ENCODE data around the gene HIC1. TPM values are rescaled to one million over a fixed set of nuclear protein-coding genes. Genes with fewer than 3 reads are reported as not detected.

HIC1 gene
- polyA plus RNA-seq, 1 of the 3 experiments (the other 2 are of a cell fraction): 6.4 TPM

DNA sequence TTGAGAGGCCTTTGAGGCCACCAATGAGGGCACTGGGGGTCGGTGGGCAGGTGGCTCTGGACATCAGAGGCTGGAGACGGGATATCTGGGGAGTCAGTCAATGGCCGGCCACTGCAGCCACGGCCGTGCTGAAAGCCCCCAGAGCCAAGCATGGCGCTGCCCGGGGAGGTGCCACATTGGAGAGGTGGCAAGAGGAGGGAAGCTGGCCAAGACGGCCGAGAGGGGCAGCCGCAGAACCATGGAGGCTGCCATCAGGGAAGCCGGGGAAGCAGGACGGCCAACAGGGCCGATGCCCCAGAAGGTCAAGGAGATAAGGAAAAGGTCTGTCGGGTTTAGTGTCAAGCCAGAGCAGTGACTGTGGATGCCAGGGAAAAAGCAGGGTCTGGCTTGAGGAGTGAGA is 39.6 kb upstream of the HIC1 start:
- Histone ChIP-seq H3K4me3 (ENCODE audit: low read depth in 2 of 2, low read length in 1 of 2) (no peak overlapping the region), H3K9ac (no peak overlapping the region), H3K4me2 (no peak overlapping the region), H2AFZ (ENCODE audit: low read depth) (no peak overlapping the region), H3K4me1 (ENCODE audit: control insufficient read depth in 1 of 2, insufficient read depth in 2 of 2, low read depth in 1 of 2, low read length in 1 of 2) (no peaks in the 10 kb centered on the region), H3K79me2 (ENCODE audit: insufficient read depth) (no peaks in the 10 kb centered on the region), H3K9me3 (no peaks in the 10 kb centered on the region), H3K9me2 (no peaks in the 10 kb centered on the region), H3F3A (replicated peaks; ENCODE audit: insufficient read depth) (no peaks in the 10 kb centered on the region), H4K20me1 (ENCODE audit: insufficient read depth) (no peaks in the 10 kb centered on the region), H3K36me3 (replicated peaks in 1 of 2; ENCODE audit: control insufficient read depth in 1 of 2, insufficient read depth in 2 of 2, low read length in 1 of 2) (no peaks in the 10 kb centered on the region), H3K27ac (ENCODE audit: low read depth in 2 of 2, low read length in 1 of 2) (no peak overlapping the region), H3K27me3 (ENCODE audit: insufficient read depth) (peaks cover 27% of the 10 kb centered on the region)
- ChIA-PET POLR2A (no interaction called here), CTCF (interaction anchor here (0.6 to 4.9 kb wide), 2 partner anchors 11 to 162 kb away, joined by 3 to 31 read pairs; partner anchors contain the start of gene RTN4RL1)
- TF ChIP-seq, protein P1, sequence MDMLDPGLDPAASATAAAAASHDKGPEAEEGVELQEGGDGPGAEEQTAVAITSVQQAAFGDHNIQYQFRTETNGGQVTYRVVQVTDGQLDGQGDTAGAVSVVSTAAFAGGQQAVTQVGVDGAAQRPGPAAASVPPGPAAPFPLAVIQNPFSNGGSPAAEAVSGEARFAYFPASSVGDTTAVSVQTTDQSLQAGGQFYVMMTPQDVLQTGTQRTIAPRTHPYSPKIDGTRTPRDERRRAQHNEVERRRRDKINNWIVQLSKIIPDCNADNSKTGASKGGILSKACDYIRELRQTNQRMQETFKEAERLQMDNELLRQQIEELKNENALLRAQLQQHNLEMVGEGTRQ (IDR thresholded peaks at IDR 0.05; ENCODE audit: borderline replicate concordance, low read depth, low read length): no peak
- TF ChIP-seq POLR2AphosphoS5 (IDR thresholded peaks at IDR 0.05; ENCODE audit: low read depth, low read length) (no peak), FOXM1 (IDR thresholded peaks at IDR 0.05; ENCODE audit: low read depth) (no peak), GABPA (IDR thresholded peaks at IDR 0.05; ENCODE audit: low read depth) (no peak), JUND (IDR thresholded peaks at IDR 0.05) (no peak), EP300 (IDR thresholded peaks at IDR 0.05; ENCODE audit: borderline replicate concordance in 1 of 2, low read depth in 1 of 2, low read length in 1 of 2) (no peak), SIN3A (IDR thresholded peaks at IDR 0.05; ENCODE audit: borderline replicate concordance, low read depth, low read length) (no peak), NFIC (IDR thresholded peaks at IDR 0.05; ENCODE audit: borderline replicate concordance) (no peak), MXI1 (IDR thresholded peaks at IDR 0.05; ENCODE audit: low read depth, low read length) (no peak), SMC3 (IDR thresholded peaks at IDR 0.05; ENCODE audit: low read depth, low read length) (no peak)
- TF ChIP-seq, protein P2, sequence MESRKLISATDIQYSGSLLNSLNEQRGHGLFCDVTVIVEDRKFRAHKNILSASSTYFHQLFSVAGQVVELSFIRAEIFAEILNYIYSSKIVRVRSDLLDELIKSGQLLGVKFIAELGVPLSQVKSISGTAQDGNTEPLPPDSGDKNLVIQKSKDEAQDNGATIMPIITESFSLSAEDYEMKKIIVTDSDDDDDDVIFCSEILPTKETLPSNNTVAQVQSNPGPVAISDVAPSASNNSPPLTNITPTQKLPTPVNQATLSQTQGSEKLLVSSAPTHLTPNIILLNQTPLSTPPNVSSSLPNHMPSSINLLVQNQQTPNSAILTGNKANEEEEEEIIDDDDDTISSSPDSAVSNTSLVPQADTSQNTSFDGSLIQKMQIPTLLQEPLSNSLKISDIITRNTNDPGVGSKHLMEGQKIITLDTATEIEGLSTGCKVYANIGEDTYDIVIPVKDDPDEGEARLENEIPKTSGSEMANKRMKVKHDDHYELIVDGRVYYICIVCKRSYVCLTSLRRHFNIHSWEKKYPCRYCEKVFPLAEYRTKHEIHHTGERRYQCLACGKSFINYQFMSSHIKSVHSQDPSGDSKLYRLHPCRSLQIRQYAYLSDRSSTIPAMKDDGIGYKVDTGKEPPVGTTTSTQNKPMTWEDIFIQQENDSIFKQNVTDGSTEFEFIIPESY (IDR thresholded peaks at IDR 0.05; ENCODE audit: borderline replicate concordance, low read depth): no peak
- DNase-seq: no peak
- 72% methylated on average over 13 of the region's 14 CpGs for WGBS (ENCODE audit: low lambda C conversion rate)

DNA sequence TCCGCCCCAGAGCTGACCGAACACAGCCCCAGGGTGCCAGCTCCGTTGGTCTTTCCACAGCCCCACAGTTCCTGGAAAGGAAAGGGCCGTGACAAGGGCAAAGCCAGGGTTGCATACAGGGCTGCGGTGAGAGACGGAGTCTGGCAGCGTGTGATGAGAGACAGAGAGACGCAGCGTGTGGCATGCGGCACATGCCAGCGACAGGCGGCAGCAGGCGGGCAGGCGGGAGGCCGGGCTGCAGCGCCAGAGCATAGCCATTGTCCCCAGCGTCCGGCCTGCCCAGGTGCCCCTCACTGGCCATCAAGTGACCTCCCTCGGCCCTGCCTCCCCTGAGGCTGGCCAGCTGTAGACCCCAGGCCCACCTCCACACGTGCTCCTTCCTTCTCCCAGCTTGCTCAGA is 38.4 kb upstream of the HIC1 start:
- Histone ChIP-seq H3K4me3 (ENCODE audit: low read depth in 2 of 2, low read length in 1 of 2) (no peak overlapping the region), H3K4me1 (ENCODE audit: control insufficient read depth in 1 of 2, insufficient read depth in 2 of 2, low read depth in 1 of 2, low read length in 1 of 2) (no peaks in the 10 kb centered on the region), H3K79me2 (ENCODE audit: insufficient read depth) (no peaks in the 10 kb centered on the region), H3K9ac (no peak overlapping the region), H3F3A (replicated peaks; ENCODE audit: insufficient read depth) (no peaks in the 10 kb centered on the region), H3K36me3 (replicated peaks in 1 of 2; ENCODE audit: control insufficient read depth in 1 of 2, insufficient read depth in 2 of 2, low read length in 1 of 2) (no peaks in the 10 kb centered on the region), H3K4me2 (no peak overlapping the region), H3K9me2 (no peaks in the 10 kb centered on the region), H3K27me3 (ENCODE audit: insufficient read depth) (peaks cover 28% of the 10 kb centered on the region), H3K27ac (ENCODE audit: low read depth in 2 of 2, low read length in 1 of 2) (no peak overlapping the region), H2AFZ (ENCODE audit: low read depth) (no peak overlapping the region), H4K20me1 (ENCODE audit: insufficient read depth) (no peaks in the 10 kb centered on the region), H3K9me3 (no peaks in the 10 kb centered on the region)
- ChIA-PET CTCF (interaction anchor here (1.2 to 4.9 kb wide), 2 partner anchors 9 to 106 kb away, joined by 3 to 31 read pairs; partner anchors contain the start of gene RTN4RL1), POLR2A (no interaction called here)
- 75% methylated on average over 15 of the region's 20 CpGs for WGBS (ENCODE audit: low lambda C conversion rate)
- DNase-seq: no peak
- TF ChIP-seq GATA2 (CRISPR knock-in tag; IDR thresholded peaks at IDR 0.05) (no peak), EZH2phosphoT487 (IDR thresholded peaks at IDR 0.05; ENCODE audit: borderline replicate concordance, low read depth) (no peak), TAF1 (IDR thresholded peaks at IDR 0.05; ENCODE audit: borderline replicate concordance, low read depth, low read length) (no peak), FOXJ3 (CRISPR knock-in tag; IDR thresholded peaks at IDR 0.05) (no peak), NRF1 (IDR thresholded peaks at IDR 0.05; ENCODE audit: low read depth, low read length) (no peak), CHD2 (IDR thresholded peaks at IDR 0.05; ENCODE audit: low read length, partially characterized antibody) (no peak)
- TF ChIP-seq, protein P1 (IDR thresholded peaks at IDR 0.05; ENCODE audit: borderline replicate concordance, low read depth, low read length): no peak

All from SK-N-SH (cell line).